ENCODE measurements around the gene CLIP1. TPM values are rescaled to one million over a fixed set of nuclear protein-coding genes. Genes with fewer than 3 reads are reported as not detected.

The CLIP1 gene
- total and polyA plus RNA-seq, 2 of the 13 experiments (the other 11 are each of a cell fraction or from before 2014, with no cell fraction given) = 28.9 to 43.7 TPM

DNA sequence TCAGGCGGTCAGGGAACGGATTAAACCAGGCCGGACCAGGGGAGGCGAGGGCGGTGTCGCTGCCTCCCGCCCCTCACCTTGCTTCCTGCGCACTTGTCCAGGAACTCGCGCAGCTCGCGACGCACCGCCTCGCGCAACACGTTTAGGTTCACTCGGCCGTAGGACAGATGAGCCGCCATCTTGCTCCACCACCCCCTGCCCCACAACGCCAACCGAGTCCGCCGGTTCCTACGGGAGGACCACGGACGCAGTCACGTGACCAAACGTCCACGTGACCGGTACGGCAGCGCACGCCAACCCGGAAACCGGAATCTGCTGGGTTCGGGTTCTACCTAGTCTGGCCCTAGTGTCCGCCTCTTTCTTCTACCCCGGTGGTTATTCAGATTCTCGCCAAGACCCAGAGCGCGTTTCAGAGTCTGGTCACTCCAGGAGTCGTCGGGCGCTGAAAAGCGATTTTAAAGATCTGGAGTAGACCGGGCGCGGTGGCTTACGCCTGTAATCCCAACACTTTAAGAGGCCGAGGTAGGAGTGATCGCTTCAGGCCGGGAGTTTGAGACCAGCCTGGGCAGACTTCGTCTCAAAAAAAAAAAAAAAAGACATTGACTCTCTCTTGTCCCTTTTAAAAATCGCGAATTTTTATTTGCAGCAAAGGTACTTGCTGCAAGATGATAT lies 156.1 kb downstream of the CLIP1 start, which contains the start of gene VPS33A (continued):
- peak; percentile 87; the same call in 1 of the 2 replicates for TF ChIP-seq MTA1 (CRISPR knock-in tag; IDR thresholded peaks at IDR 0.05; ENCODE audit: borderline replicate concordance)
- TF ChIP-seq, protein P1, sequence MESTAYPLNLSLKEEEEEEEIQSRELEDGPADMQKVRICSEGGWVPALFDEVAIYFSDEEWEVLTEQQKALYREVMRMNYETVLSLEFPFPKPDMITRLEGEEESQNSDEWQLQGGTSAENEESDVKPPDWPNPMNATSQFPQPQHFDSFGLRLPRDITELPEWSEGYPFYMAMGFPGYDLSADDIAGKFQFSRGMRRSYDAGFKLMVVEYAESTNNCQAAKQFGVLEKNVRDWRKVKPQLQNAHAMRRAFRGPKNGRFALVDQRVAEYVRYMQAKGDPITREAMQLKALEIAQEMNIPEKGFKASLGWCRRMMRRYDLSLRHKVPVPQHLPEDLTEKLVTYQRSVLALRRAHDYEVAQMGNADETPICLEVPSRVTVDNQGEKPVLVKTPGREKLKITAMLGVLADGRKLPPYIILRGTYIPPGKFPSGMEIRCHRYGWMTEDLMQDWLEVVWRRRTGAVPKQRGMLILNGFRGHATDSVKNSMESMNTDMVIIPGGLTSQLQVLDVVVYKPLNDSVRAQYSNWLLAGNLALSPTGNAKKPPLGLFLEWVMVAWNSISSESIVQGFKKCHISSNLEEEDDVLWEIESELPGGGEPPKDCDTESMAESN (CRISPR knock-in tag; conservative IDR thresholded peaks at IDR 0.05) = peak; percentile 89
- TF ChIP-seq SIX1 (CRISPR knock-in tag; IDR thresholded peaks at IDR 0.05; ENCODE audit: borderline replicate concordance) = no peak; the same call in 1 of the 2 replicates
- TF ChIP-seq, protein P2, sequence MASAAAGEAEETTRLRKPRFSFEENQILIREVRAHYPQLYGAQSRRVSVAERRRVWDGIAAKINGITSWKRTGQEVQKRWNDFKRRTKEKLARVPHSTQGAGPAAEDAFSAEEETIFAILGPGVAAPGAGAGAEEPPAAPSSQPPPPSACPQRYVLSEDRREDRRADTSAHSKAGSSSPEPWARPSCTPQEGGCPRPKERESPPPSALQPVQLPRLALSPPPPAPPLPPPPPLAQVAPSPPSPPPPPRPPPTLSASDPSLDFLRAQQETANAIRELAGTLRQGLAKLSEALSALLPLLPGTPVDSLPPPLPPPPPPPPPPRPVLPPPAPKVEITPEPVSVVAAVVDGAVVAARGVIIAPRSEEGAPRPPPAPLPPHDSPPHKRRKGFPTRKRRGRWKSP (CRISPR knock-in tag; IDR thresholded peaks at IDR 0.05) = peak; percentile 64; the same call in 1 of the 2 replicates
- TF ChIP-seq ZNF10 (CRISPR knock-in tag; IDR thresholded peaks at IDR 0.05; ENCODE audit: borderline replicate concordance, low read depth) = no peak
- TF ChIP-seq RXRA (CRISPR knock-in tag; IDR thresholded peaks at IDR 0.05) = peak; percentile 81; the same call in 1 of the 2 replicates
- TF ChIP-seq TEAD3 (CRISPR knock-in tag; optimal IDR thresholded peaks at IDR 0.05; ENCODE audit: borderline replicate concordance) = peak; percentile 77
- TF ChIP-seq, protein P3, sequence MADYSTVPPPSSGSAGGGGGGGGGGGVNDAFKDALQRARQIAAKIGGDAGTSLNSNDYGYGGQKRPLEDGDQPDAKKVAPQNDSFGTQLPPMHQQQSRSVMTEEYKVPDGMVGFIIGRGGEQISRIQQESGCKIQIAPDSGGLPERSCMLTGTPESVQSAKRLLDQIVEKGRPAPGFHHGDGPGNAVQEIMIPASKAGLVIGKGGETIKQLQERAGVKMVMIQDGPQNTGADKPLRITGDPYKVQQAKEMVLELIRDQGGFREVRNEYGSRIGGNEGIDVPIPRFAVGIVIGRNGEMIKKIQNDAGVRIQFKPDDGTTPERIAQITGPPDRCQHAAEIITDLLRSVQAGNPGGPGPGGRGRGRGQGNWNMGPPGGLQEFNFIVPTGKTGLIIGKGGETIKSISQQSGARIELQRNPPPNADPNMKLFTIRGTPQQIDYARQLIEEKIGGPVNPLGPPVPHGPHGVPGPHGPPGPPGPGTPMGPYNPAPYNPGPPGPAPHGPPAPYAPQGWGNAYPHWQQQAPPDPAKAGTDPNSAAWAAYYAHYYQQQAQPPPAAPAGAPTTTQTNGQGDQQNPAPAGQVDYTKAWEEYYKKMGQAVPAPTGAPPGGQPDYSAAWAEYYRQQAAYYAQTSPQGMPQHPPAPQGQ (CRISPR knock-in tag; IDR thresholded peaks at IDR 0.05; ENCODE audit: borderline replicate concordance) = 0 out of 2 replicates have a peak, but pooled peaks have one; percentile 55
- TF ChIP-seq, protein P4, sequence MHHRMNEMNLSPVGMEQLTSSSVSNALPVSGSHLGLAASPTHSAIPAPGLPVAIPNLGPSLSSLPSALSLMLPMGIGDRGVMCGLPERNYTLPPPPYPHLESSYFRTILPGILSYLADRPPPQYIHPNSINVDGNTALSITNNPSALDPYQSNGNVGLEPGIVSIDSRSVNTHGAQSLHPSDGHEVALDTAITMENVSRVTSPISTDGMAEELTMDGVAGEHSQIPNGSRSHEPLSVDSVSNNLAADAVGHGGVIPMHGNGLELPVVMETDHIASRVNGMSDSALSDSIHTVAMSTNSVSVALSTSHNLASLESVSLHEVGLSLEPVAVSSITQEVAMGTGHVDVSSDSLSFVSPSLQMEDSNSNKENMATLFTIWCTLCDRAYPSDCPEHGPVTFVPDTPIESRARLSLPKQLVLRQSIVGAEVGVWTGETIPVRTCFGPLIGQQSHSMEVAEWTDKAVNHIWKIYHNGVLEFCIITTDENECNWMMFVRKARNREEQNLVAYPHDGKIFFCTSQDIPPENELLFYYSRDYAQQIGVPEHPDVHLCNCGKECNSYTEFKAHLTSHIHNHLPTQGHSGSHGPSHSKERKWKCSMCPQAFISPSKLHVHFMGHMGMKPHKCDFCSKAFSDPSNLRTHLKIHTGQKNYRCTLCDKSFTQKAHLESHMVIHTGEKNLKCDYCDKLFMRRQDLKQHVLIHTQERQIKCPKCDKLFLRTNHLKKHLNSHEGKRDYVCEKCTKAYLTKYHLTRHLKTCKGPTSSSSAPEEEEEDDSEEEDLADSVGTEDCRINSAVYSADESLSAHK (CRISPR knock-in tag; IDR thresholded peaks at IDR 0.05; ENCODE audit: borderline replicate concordance) = no peak
- TF ChIP-seq ZSCAN21 (CRISPR knock-in tag; IDR thresholded peaks at IDR 0.05; ENCODE audit: borderline replicate concordance) = peak; percentile 87; the same call in 1 of the 2 replicates
- TF ChIP-seq ZNF251 (CRISPR knock-in tag; IDR thresholded peaks at IDR 0.05) = no peak
- TF ChIP-seq, protein P5, sequence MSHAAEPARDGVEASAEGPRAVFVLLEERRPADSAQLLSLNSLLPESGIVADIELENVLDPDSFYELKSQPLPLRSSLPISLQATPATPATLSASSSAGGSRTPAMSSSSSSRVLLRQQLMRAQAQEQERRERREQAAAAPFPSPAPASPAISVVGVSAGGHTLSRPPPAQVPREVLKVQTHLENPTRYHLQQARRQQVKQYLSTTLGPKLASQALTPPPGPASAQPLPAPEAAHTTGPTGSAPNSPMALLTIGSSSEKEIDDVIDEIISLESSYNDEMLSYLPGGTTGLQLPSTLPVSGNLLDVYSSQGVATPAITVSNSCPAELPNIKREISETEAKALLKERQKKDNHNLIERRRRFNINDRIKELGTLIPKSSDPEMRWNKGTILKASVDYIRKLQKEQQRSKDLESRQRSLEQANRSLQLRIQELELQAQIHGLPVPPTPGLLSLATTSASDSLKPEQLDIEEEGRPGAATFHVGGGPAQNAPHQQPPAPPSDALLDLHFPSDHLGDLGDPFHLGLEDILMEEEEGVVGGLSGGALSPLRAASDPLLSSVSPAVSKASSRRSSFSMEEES (CRISPR knock-in tag; IDR thresholded peaks at IDR 0.05) = peak; percentile 93
- TF ChIP-seq RBAK (CRISPR knock-in tag; IDR thresholded peaks at IDR 0.05) = no peak
- TF ChIP-seq, protein P6, sequence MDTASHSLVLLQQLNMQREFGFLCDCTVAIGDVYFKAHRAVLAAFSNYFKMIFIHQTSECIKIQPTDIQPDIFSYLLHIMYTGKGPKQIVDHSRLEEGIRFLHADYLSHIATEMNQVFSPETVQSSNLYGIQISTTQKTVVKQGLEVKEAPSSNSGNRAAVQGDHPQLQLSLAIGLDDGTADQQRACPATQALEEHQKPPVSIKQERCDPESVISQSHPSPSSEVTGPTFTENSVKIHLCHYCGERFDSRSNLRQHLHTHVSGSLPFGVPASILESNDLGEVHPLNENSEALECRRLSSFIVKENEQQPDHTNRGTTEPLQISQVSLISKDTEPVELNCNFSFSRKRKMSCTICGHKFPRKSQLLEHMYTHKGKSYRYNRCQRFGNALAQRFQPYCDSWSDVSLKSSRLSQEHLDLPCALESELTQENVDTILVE (CRISPR knock-in tag; IDR thresholded peaks at IDR 0.05) = peak; percentile 99
- peak; percentile 57; the same call in 1 of the 2 replicates for TF ChIP-seq WIZ (CRISPR knock-in tag; IDR thresholded peaks at IDR 0.05)
- TF ChIP-seq SNAI1 (CRISPR knock-in tag; IDR thresholded peaks at IDR 0.05; ENCODE audit: borderline replicate concordance) = 0 out of 2 replicates have a peak, but pooled peaks have one; percentile 62
- peak; percentile 76; the same call in 1 of the 2 replicates for TF ChIP-seq BRD4 (CRISPR knock-in tag; IDR thresholded peaks at IDR 0.05)
- TF ChIP-seq ZNF761 (CRISPR knock-in tag; conservative IDR thresholded peaks at IDR 0.05) = peak; percentile 96
